ENCODE results near the gene DDT. TPM values are rescaled to one million over a fixed set of nuclear protein-coding genes. Genes with fewer than 3 reads are reported as not detected.
A peak's percentile ranks its signal among the peaks of the same experiment; 100 is the strongest.
"Not testable (repeated sequence)": the region's sequence is repeated elsewhere in the genome, so short reads cannot be mapped to it uniquely, and the experiment has no call there.

The DDT gene
- total RNA-seq, 4 donors from 2014 or later: 93.2 to 142 (median 111) TPM

DNA sequence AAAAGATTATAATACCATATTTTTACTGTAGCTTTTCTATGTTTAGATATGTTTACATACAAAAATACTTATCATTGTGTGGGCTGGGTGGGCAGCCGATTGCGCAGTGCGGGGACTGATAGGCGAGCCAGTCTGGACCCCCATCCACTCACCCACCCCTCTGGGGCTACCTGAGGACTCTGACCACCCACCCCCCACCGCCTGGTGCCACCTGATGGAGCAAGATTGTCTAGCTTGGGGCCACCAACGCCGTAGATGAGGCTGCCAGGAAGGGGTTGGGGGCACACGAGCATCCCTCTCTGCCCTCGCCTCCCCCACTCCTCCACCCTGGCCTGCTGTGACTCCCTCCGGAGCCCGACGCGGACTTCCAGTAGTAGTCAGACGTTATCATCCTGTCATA is 47.7 kb downstream of the DDT start:
- Histone ChIP-seq H3K36me3 (peaks cover 0 to 43% (median 16%) of the 10 kb centered on the region in 3 donors), H3K4me1 (peaks cover 0 to 24% (median 0%) of the 10 kb centered on the region in 3 donors), H3K27me3 (no peaks in the 10 kb centered on the region), H3K9me3 (peaks cover 0 to 23% (median 13%) of the 10 kb centered on the region in 3 donors), H3K4me3 (no peak overlapping the region), H3K27ac (no peak overlapping the region)
- TF ChIP-seq, protein P1, sequence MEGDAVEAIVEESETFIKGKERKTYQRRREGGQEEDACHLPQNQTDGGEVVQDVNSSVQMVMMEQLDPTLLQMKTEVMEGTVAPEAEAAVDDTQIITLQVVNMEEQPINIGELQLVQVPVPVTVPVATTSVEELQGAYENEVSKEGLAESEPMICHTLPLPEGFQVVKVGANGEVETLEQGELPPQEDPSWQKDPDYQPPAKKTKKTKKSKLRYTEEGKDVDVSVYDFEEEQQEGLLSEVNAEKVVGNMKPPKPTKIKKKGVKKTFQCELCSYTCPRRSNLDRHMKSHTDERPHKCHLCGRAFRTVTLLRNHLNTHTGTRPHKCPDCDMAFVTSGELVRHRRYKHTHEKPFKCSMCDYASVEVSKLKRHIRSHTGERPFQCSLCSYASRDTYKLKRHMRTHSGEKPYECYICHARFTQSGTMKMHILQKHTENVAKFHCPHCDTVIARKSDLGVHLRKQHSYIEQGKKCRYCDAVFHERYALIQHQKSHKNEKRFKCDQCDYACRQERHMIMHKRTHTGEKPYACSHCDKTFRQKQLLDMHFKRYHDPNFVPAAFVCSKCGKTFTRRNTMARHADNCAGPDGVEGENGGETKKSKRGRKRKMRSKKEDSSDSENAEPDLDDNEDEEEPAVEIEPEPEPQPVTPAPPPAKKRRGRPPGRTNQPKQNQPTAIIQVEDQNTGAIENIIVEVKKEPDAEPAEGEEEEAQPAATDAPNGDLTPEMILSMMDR (IDR thresholded peaks at IDR 0.05): no peak
- no peak for TF ChIP-seq POLR2A (IDR thresholded peaks at IDR 0.05)
- no peak for DNase-seq
- intact Hi-C loops (cut with DNase I): loop anchor here (5.0 kb wide), 1 partner anchor 46 kb away; the partner anchor contains the start of gene DDT
- 67 to 82% methylated on average over 13 of the region's 14 CpGs for WGBS, 2 donors

DNA sequence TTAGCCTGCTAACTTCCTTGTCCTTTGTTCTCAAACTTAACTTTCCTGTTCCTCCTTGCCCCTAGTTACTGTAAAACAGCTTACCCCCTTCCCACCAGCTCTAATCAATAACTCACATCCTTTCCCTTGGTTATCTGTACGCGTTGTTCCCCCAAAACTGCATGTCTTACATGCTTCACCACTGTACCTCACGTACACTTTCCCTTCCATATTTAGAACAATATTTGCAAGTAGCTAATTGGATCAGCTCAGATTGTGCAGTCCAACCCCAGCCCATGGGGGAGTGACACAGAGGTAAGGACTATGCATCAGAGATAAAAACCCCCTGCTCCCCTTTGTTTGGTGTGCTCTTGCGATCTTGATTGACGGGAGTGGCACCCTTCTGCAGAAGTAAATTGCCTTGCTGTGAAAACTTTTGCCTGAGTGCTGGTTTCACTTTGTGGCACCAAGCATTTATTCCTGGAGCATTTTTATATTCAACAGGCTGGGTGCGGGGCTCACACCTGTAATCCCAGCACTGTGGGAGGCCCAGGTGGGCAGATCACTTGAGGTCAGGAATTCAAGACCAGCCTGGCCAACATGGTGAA is 49.1 kb downstream of the DDT start:
- intact Hi-C loops (cut with DNase I): loop anchor here (5.0 kb wide), 1 partner anchor 47 kb away; the partner anchor contains the start of gene DDT
- Histone ChIP-seq H3K36me3 (peaks cover 0 to 46% (median 16%) of the 10 kb centered on the region in 3 donors), H3K4me1 (peaks cover 0 to 23% (median 0%) of the 10 kb centered on the region in 3 donors), H3K4me3 (no peak overlapping the region), H3K27ac (peak overlapping the region in 1 of 4 donors; percentile 48), H3K9me3 (peaks cover 0 to 23% (median 13%) of the 10 kb centered on the region in 3 donors), H3K27me3 (no peaks in the 10 kb centered on the region)
- WGBS, 2 donors: 90 to 99% methylated on average over 4 to 5 of the region's 6 CpGs
- DNase-seq: no peak
- TF ChIP-seq POLR2A (IDR thresholded peaks at IDR 0.05): no peak
- TF ChIP-seq, protein P1 (IDR thresholded peaks at IDR 0.05): no peak

DNA sequence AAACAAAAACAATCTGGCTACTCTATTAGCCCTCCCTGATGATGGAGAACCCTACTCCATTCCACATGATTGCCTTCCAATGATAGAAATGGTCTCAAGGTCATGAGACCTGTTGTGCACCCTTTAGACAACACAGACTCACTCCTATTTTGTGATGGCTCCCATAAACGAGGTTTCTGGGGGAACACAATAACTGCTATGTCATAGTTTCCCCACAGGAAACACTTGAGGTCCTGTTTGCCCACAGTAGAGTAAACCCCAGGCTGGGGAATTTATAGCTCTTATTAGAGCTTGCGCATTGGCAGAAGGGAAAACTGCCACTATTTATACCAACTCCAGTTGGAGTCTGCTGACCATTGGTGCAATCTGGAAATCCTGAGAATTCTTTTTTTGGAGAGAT is 51.3 kb downstream of the DDT start:
- TF ChIP-seq, protein P1 (IDR thresholded peaks at IDR 0.05): no peak
- TF ChIP-seq POLR2A (IDR thresholded peaks at IDR 0.05): no peak
- Histone ChIP-seq H3K27me3 (no peaks in the 10 kb centered on the region), H3K4me3 (no peak overlapping the region), H3K27ac (no peak overlapping the region), H3K9me3 (peaks cover 0 to 23% (median 13%) of the 10 kb centered on the region in 3 donors), H3K36me3 (peaks cover 0 to 46% (median 16%) of the 10 kb centered on the region in 3 donors), H3K4me1 (peaks cover 0 to 9% (median 0%) of the 10 kb centered on the region in 3 donors)
- DNase-seq: no peak
- 58 to 63% methylated on average over 2 of the region's 2 CpGs for WGBS, 2 donors
- intact Hi-C loops (cut with DNase I): no loop called here

DNA sequence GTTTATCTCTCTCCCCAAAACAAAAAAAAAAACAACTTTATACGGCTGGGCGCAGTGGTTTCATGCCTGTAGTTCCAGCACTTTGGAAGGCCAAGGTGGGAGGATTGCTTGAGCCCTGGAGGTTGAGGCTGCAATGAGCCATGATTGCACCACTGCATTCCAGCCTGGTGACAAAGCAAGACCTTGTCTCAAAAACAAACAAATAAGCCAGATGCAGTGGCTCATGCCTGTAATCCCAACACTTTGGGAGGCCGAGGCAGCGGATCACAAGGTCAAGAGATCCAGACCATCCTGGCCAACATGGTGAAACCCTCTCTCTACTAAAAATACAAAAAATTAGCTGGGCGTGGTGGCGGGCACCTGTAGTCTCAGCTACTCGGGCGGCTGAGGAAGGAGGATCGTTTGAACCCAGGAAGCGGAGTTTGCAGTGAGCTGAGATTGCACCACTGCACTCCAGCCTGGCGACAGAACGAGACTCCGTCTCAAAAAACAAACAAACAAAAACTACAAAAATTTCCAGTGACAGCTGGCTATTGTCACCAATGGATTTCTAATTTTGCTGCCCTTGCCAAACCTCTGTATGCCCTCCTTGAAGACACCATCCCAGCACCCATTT is 52.5 kb downstream of the DDT start:
- DNase-seq; H3K27me3 ChIP-seq; intact Hi-C loops (cut with DNase I); H3K4me3 ChIP-seq; H3K4me1 ChIP-seq; H3K27ac ChIP-seq: not testable (repeated sequence)
- peaks cover 0 to 46% (median 16%) of the 10 kb centered on the region in 3 donors for H3K36me3 ChIP-seq
- WGBS, 2 donors: 89% methylated on average over 13 of the region's 13 CpGs
- H3K9me3 ChIP-seq: peaks cover 0 to 23% (median 13%) of the 10 kb centered on the region in 3 donors

Other genes with a start within 250 kb of the DDT start
- gene ZNF70, start 223.3 kb downstream of the DDT start, total RNA-seq: 1 to 10 TPM in 3 of 4 donors, under 1 TPM in 1; 0.91 to 2.7 (median 1.1) TPM
- gene VPREB3, start 220.0 kb downstream of the DDT start, total RNA-seq: not detected
- gene C22orf15, start 211.5 kb downstream of the DDT start, total RNA-seq: not detected
- 10 to 100 TPM in 2 of 4 donors, 1 to 10 TPM in 2; 7.7 to 13.9 (median 10.4) TPM for gene CHCHD10, start 206.5 kb downstream of the DDT start, total RNA-seq
- 1 to 10 TPM in 2 of 4 donors, under 1 TPM in 2; 0.34 to 1.6 (median 1.1) TPM for gene MMP11, start 201.6 kb downstream of the DDT start, total RNA-seq
- 10 to 100 TPM; 37.8 to 61.0 (median 47.7) TPM for gene SMARCB1, start 187.5 kb downstream of the DDT start, total RNA-seq
- 1 to 10 TPM in 2 of 4 donors, not detected in 2; 1.3 to 1.9 TPM for gene DERL3, start 135.4 kb downstream of the DDT start, total RNA-seq
- gene SLC2A11, start 116.6 kb downstream of the DDT start, total RNA-seq: 1 to 10 TPM in 3 of 4 donors, under 1 TPM in 1; 0.57 to 4.4 (median 2.9) TPM
- 100 to 1,000 TPM; 410 to 807 (median 448) TPM for gene MIF, start 80.1 kb downstream of the DDT start, total RNA-seq
- 1 to 10 TPM in 2 of 4 donors, not detected in 2; 3.1 to 9.9 TPM for gene GSTT2B, start 13.2 kb downstream of the DDT start, total RNA-seq
- 1 to 10 TPM in 1 of 4 donors, not detected in 3; 1.9 TPM for gene DDTL, start 7.6 kb downstream of the DDT start, total RNA-seq
- gene GSTT2, start 5.7 kb upstream of the DDT start, total RNA-seq: not detected
- gene GSTT4, start 31.0 kb upstream of the DDT start, total RNA-seq: not detected
- gene CABIN1, start 36.9 kb upstream of the DDT start, total RNA-seq: 10 to 100 TPM; 11.1 to 28.6 (median 23.2) TPM
- gene SUSD2, start 207.0 kb upstream of the DDT start, total RNA-seq: 1 to 10 TPM; 1.1 to 2.5 (median 1.6) TPM